GM12872 (cell line): ENCODE data around the gene GSG1L2.

ENCODE experiments used
- TF ChIP-seq, protein P1 (sequence below): IDR thresholded peaks from 3 replicates; pipeline ENCODE4 v1.5.1; 2011; ENCODE audit warnings: low read depth, mild to moderate bottlenecking, low read length, moderate library complexity; ENCODE audit not compliant: insufficient read depth

Gene GSG1L2

DNA sequence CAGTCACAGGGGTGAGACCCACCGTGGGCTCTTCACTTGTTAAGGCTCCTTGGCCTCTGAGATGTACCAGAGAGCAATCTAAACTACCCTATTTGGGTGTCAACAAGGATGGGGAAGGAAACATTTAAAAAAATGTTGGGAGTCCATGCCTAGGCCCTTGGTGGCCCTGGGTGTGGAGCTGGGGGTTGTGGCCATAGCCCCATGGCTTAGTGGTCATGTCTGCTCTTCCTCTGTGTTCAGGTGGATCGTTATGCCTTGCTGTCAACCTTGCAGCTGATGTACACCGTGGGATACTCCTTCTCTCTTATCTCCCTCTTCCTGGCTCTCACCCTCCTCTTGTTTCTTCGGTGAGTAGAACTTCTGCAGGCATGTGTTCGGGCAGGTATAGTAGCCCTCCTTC is 32.4 kb upstream of the GSG1L2 start:
- TF ChIP-seq, protein P1, sequence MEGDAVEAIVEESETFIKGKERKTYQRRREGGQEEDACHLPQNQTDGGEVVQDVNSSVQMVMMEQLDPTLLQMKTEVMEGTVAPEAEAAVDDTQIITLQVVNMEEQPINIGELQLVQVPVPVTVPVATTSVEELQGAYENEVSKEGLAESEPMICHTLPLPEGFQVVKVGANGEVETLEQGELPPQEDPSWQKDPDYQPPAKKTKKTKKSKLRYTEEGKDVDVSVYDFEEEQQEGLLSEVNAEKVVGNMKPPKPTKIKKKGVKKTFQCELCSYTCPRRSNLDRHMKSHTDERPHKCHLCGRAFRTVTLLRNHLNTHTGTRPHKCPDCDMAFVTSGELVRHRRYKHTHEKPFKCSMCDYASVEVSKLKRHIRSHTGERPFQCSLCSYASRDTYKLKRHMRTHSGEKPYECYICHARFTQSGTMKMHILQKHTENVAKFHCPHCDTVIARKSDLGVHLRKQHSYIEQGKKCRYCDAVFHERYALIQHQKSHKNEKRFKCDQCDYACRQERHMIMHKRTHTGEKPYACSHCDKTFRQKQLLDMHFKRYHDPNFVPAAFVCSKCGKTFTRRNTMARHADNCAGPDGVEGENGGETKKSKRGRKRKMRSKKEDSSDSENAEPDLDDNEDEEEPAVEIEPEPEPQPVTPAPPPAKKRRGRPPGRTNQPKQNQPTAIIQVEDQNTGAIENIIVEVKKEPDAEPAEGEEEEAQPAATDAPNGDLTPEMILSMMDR, result no peak

DNA sequence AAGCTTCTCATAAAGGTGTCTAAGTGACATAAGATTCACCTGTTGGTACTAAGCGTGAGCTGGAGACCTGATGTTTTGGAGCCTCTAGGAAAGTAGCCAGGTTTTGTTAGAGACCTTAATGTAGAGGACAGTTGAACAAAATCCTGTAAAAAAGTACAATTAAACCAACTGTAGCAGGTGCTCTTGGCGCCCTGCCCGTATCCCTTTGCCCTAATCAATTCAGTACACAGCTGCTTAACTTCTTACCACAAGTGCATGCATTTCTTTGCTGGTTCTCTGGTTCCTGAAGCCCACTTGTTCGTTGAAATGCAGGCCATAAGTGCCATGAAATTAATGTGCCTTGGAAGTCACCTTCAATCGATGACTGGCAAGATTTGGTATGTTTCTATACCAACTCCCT is 28.3 kb upstream of the GSG1L2 start:
- TF ChIP-seq, protein P1, result no peak

DNA sequence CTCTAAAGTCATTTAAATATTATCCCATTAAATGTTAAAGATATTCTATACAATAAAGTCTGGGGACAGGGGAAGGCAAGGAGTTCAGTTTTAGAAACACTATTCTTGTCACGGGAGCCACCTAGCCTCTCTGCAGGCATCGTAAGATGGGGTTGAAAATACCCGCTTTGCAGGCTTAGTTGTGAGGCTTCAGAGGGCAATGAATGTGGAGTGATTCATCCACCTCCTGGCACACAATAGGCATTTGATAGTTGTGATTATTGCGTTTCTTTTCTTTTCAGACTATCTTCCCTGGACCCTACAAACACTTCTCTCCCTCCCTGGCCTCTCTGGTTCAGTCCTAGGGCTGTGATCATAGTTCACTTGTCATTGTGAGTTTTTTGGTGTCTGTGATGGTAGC is 23.4 kb upstream of the GSG1L2 start:
- TF ChIP-seq, protein P1, result no peak

DNA sequence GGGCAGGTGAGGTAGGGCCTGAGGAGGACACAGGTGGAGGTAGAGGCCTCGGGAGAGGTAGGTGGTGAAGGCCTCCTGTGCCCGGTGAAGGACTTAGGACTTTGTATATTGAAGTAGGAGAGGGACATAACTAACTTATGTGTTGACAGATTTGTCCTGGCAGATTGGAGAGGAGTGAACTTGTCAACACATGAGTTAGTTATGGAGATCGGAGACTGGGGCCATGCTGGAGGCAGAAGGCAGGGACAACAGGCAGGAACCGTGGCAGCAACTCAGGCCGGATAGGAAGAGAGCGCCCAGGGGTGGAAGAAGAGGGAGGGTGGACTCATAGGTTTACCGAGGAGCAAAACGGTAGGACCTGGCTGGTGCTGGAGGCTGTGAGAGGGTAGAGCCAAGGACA is 22.3 kb upstream of the GSG1L2 start:
- TF ChIP-seq, protein P1, result no peak

DNA sequence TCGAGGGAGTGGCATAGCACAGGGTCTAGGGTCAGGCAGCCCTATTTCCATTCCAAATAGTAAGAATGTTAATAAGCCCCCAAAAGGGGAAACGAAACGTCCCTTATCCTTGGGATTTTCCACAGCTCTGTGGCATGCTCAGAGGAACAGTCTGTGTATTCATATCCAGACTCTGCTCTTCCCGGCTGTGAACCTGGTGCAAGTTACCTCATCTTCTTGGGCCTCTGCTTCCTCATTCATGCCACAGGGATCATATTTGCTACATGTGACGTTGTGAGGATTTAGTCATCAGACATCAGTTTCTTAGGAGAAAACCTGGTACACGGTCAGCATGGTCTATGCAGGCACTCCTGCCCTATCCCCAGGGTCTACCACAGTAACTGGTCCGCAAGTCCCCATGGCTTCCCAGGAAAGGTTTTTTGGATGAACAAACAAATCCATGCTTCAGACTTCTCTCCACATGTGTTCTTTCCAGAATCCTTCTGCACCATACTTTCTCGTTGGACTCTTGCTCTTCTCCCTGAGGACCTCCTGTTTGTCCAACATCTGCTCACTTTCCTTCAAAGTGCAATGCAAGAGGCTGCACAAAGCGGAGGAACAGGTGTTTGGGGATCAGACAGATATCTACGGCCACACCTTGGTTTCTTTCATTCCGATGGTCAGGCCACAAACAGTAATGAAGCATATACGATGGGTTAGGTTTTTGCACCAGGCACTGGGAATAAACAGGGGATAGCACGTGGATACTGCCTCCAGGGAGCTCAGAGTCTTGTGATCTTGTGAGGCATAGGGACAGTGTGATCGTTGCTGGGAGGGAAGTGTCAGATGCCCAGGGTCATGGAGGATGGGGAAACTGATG is 21.5 kb upstream of the GSG1L2 start:
- TF ChIP-seq, protein P1, result no peak

DNA sequence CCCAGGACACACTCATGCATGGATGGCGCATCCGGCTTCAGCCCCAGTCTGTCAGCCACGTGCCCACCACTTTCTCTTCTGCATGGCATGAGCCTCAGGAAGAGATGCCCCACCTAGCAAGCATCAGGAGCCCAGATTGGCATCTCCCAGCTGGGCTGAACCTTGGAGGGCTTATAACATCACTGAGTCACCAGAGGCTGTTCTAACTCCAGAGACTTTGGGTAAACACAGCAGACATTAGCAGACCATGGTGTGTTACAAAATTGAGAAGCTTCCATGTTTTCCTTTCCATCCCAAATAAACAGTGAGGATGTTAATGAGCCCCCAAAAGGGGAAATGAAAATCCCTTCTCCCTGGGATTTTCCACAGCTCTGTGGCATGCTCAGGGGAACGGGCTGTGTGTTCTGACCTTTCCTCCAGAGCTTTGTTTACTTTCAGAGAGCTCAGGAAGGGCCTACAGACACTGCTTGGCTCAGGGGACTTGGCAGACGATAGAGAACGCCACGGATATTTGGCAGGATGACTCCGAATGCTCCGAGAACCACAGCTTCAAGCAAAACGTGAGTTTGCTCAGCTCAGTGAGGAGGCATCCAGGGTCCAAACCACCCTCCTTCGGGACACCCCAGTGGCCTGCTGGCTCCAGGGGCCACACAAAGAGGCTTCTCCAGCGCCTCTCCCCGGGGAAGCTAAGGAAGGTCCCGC is 20.3 kb upstream of the GSG1L2 start:
- TF ChIP-seq, protein P1, result no peak

DNA sequence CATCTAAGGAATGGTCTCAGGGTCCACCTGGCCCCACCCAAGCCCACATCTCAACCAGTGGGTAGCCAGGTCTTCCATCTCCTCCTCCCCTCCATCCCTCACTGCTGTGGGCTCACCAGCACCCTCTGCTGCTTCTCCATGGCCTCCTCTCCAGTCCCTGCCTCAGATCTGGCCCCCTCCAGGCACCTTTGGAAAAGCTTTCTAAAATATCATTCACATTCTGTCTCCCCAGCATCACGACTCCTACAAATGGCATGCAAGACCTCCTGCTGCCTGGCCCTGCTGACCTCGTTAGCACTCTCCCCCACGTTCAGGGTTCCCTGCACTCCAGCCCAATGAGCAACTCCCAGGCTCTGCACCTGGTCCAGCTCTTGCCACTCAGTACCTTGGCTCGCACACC is 17.6 kb upstream of the GSG1L2 start:
- TF ChIP-seq, protein P1, result 0 out of 3 replicates have a peak, but pooled peaks have one; percentile 10
